HUES48 (cell line): ENCODE results near the gene GALNT9.
"Not testable (repeated sequence)": the region's sequence is repeated elsewhere in the genome, so short reads cannot be mapped to it uniquely, and the experiment has no call there.

ENCODE experiments used
- H3K27ac ChIP-seq: one replicate; pipeline ENCODE4 v1.7.0; 2013; ENCODE audit warnings: low read depth, low read length, inconsistent platforms
- H3K27me3 ChIP-seq: 2 replicates; pipeline ENCODE4 v1.6.1; 2013; ENCODE audit warnings: mild to moderate bottlenecking, low read length; ENCODE audit not compliant: control insufficient read depth, insufficient read depth
- H3K36me3 ChIP-seq: 2 replicates; pipeline ENCODE4 v1.6.1; 2013; ENCODE audit warnings: low read length; ENCODE audit not compliant: control insufficient read depth, insufficient read depth
- H3K4me1 ChIP-seq: 2 replicates; pipeline ENCODE4 v1.6.1; 2013; ENCODE audit warnings: mild to moderate bottlenecking, low read length; ENCODE audit not compliant: control insufficient read depth, insufficient read depth
- H3K4me3 ChIP-seq: 2 replicates; pipeline ENCODE4 v1.5.1; 2013; ENCODE audit warnings: mild to moderate bottlenecking, low read depth, low read length
- H3K9ac ChIP-seq: 2 replicates; pipeline ENCODE4 v1.6.1; 2013; ENCODE audit warnings: mild to moderate bottlenecking, low read depth, low read length, moderate library complexity
- H3K9me3 ChIP-seq: 2 replicates; pipeline ENCODE4 v1.6.1; 2013; ENCODE audit warnings: low read length; ENCODE audit not compliant: control insufficient read depth, insufficient read depth

Gene GALNT9

DNA sequence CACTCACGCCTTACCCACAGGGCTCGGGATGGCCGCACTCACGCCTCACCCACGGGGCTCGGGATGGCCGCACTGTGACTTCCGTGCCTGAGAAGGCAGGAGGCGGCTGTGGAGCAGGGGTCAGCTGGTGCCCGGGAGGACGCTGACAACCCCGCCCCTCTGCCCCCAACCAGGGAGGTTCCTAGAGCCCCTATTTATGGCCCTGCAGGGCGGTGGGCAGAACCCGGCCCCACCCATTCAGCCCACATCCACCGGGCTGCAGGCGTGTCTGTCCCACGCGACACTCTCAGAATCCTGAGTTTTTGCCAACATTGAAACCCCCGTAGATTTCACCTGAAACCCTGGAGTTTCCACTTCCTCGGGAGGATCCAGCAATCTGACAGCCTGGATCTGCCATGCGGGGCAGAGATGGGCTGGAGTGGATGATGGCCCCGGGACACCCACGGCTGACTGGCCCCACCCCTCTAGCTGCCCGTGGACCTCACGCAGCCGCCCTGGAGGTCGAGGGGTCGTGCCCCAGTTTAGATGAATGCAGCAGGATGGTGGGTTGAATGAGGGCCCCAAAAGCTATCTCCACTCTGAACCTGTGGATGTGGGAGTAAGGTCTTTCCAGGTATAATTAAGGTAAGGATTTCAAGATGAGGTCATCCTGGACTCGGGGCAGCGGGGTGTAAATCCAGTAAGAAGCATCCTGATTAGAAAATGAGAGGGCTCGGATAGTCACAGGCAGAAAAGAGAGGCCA, 20.4 kb downstream of the GALNT9 start:
- no peaks in the 10 kb centered on the region for H3K27me3 ChIP-seq
- no peaks in the 10 kb centered on the region for H3K4me1 ChIP-seq
- H3K27ac ChIP-seq: no peak overlapping the region
- H3K9me3 ChIP-seq: no peaks in the 10 kb centered on the region
- H3K36me3 ChIP-seq: no peaks in the 10 kb centered on the region
- no peak overlapping the region for H3K4me3 ChIP-seq
- H3K9ac ChIP-seq: no peak overlapping the region

DNA sequence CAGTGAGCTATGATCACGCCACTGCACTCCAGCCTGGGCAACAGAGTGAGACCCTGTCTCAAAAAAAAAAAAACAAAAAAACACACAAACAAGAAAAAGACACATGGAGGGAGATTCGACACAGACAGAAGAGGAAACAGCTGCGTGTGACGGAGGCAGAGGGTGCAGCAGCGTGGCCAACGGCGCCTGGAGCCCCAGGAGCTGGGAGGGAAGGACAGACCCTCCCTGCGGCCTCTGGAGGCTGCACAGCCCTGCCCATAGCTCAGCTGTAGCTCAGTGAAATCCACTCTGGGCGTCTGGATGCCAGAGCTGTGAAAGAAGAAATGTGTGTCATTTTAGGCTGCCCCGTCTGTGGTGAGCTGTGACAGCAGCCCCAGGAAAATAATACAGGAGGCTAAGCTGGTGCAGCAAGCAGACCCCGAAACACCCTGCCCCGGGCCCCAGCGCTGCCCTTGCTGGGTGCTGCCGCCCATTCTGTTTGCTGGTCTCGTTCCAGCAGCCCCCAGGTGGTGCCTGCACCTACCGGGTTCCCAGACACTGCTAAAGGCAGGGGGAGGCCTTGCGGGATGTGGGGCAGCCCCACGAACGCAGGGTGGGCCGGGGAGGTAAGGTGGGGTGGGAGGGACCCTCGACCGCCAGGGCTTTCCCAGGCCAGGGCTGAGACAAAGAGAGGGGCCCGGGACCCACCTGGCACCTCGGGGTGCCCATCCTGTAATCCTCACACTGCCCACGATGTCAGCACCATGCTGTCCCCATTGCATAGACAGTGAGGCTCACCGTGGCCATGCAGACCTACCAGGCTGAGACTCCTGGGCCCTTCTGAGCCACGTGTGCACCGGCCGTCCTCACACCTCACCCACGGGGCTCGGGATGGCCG, 21.2 kb downstream of the GALNT9 start:
- no peaks in the 10 kb centered on the region for H3K4me1 ChIP-seq
- H3K4me3 ChIP-seq: no peak overlapping the region
- H3K27me3 ChIP-seq: no peaks in the 10 kb centered on the region
- H3K9me3 ChIP-seq: no peaks in the 10 kb centered on the region
- H3K36me3 ChIP-seq: no peaks in the 10 kb centered on the region
- H3K9ac ChIP-seq: no peak overlapping the region
- H3K27ac ChIP-seq: no peak overlapping the region

DNA sequence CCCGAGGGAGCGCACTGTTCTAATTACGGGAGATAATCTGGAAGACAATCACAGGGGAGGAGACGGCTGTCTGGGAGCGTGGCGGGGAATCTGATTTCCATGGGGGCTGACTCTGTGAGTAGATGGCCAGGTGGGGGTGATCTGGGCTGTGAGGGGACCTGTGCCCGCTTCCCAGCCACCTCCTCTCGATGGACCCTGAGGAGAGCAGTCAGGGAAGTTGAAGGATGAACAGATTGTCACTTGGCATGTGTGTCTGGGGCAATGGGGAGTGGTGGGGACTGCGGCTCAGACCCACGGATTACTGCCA, 22.6 kb downstream of the GALNT9 start:
- Histone ChIP-seq H3K27ac (no peak overlapping the region), H3K4me3 (no peak overlapping the region), H3K4me1 (no peaks in the 10 kb centered on the region), H3K27me3 (peaks cover 6% of the 10 kb centered on the region; the same call in 1 of the 2 replicates), H3K9me3 (no peaks in the 10 kb centered on the region), H3K9ac (no peak overlapping the region), H3K36me3 (no peaks in the 10 kb centered on the region)

DNA sequence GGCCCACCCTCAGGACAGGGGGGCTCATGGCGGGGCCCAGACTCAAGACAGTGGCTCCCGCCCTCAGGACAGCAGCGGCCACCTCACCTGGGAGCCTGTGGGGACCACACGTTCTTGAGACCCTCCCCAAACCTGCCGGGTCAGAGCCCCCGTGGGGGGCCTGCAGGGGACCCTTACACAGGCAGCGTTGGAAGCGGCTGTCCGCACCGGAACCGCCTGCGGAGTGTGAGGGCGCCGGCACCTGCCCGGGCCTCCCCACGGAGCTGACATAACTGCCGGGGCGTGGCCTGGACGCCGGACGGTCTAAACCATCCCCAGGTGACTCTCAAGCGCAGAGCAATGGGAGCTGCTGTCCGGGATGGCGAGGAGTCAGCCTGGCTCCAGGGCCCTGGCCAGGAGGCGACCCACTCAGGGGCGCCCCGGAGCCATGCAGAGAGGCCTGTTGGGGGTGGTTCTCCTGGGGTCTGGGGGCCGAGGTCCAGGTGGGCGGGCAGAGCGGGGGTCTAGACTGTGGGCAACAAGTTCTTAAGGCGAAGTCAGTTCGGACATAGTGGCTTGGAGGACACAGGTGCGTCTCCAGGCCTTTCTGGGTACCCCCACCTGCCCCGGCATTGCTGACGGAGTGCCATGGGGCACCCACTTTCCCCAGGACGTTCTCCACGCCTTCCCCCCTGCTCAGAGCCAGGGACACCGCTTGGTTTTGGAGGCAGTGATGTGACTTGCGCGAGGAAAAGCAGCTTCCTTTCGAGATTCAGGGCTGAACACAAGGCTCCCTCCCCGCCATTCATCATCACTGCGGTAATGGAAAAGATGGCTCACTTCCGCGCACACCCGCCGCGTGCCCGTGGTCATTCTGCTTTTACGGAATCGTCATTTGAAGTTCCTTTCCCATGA, 23.2 kb downstream of the GALNT9 start:
- H3K4me1 ChIP-seq: no peaks in the 10 kb centered on the region
- no peaks in the 10 kb centered on the region for H3K9me3 ChIP-seq
- no peak overlapping the region for H3K27ac ChIP-seq
- H3K36me3 ChIP-seq: no peaks in the 10 kb centered on the region
- H3K4me3 ChIP-seq: no peak overlapping the region
- peaks cover 11% of the 10 kb centered on the region; the same call in 1 of the 2 replicates for H3K27me3 ChIP-seq
- H3K9ac ChIP-seq: no peak overlapping the region

DNA sequence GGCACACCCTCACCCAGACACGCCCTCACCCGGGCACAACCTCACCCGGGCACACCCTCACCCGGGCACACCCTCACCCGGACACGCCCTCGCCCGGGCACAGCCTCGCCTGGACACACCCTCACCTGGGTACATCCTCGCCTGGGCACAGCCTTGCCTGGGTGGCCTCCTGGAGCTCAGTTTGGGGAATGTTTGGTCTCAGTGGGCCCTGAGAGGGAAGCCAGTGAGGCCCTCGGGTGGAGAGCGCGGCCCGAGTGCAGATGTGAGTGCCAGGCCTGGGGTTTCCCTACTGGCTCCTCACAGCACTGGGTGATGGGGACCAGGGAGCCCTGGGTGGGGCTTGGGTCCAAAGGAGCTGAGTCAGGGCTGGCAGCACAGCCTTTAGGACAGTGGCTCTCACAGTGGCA, 23.8 kb downstream of the GALNT9 start:
- Histone ChIP-seq H3K27ac (no peak overlapping the region), H3K27me3 (peaks cover 15% of the 10 kb centered on the region), H3K9ac (no peak overlapping the region), H3K4me3 (no peak overlapping the region), H3K4me1 (no peaks in the 10 kb centered on the region), H3K36me3 (no peaks in the 10 kb centered on the region), H3K9me3 (no peaks in the 10 kb centered on the region)

DNA sequence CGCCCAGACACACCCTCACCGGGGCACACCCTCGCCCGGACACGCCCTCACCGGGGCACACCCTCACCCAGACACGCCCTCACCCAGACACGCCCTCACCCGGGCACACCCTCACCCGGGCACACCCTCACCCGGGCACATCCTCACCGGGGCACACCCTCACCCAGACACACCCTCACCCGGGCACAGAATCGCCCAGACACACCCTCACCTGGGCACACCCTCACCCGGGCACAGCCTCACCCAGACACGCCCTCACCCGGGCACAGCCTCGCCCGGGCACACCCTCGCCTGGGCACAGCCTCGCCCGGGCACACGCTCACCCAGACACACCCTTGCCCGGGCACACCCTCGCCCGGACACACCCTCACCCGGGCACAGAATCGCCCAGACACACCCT, 24.5 kb downstream of the GALNT9 start:
- H3K4me3 ChIP-seq, H3K9ac ChIP-seq, H3K9me3 ChIP-seq, H3K27ac ChIP-seq, H3K4me1 ChIP-seq, H3K36me3 ChIP-seq: not testable (repeated sequence)
- H3K27me3 ChIP-seq: peaks cover 15% of the 10 kb centered on the region

DNA sequence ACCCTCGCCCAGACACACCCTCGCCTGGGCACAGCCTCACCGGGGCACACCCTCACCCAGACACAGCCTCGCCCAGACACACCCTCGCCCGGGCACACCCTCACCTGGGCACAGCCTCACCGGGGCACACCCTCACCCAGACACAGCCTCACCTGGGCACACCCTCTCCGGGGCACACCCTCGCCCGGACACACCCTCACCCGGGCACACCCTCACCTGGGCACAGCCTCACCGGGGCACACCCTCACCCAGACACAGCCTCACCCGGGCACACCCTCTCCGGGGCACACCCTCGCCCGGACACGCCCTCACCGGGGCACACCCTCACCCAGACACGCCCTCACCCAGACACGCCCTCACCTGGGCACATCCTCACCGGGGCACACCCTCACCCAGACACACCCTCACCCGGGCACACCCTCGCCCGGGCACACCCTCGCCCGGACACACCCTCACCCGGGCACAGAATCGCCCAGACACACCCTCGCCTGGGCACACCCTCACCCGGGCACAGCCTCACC, 25.5 kb downstream of the GALNT9 start:
- H3K36me3 ChIP-seq, H3K4me3 ChIP-seq, H3K9ac ChIP-seq, H3K9me3 ChIP-seq, H3K4me1 ChIP-seq, H3K27ac ChIP-seq: not testable (repeated sequence)
- H3K27me3 ChIP-seq: peaks cover 15% of the 10 kb centered on the region

DNA sequence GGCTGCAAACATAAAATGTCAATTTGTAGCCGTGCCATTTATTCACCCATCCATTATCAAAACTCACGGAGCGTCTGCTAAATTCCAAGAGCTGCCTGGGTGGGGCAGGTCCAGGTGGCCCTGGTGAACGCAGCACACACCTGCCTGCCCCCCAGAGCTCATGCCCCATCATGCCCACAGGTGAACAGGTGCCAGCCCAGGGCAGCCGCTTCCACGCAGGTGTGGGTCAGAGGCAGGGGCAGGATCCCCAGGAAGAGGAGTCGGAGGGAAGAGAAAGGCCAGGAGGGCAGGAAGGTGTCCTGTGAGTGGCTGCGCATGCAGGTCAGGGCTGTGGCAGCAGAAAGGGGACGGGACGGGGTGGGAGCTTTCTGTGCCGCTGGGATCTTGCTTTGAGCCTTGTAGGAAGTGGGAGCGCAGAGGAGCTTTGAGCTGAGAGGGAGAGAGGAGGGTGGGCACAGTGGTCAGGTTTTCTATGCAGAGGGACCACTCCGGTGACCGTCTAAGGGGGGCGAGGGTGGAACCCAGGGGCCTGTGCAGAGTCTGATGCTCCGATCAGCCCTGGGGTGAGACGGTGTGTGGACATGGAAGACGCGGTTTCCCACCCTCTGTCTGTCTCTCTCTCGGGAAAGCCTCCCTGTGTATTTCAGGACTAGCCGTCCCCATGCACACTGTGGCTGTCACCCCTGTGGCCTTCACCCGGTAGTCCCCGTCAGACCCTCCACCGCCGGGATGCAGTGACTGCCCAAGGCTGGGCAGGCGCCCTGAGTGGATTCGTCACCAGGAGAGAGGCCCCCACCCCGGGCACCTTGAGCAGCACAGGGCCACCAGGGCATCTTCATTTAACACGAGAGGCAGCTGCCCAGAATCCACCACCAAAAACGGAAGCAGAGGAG, 26.7 kb downstream of the GALNT9 start:
- Histone ChIP-seq H3K27me3 (peaks cover 17% of the 10 kb centered on the region), H3K4me3 (no peak overlapping the region), H3K4me1 (no peaks in the 10 kb centered on the region), H3K9ac (no peak overlapping the region), H3K36me3 (no peaks in the 10 kb centered on the region), H3K27ac (no peak overlapping the region), H3K9me3 (no peaks in the 10 kb centered on the region)

DNA sequence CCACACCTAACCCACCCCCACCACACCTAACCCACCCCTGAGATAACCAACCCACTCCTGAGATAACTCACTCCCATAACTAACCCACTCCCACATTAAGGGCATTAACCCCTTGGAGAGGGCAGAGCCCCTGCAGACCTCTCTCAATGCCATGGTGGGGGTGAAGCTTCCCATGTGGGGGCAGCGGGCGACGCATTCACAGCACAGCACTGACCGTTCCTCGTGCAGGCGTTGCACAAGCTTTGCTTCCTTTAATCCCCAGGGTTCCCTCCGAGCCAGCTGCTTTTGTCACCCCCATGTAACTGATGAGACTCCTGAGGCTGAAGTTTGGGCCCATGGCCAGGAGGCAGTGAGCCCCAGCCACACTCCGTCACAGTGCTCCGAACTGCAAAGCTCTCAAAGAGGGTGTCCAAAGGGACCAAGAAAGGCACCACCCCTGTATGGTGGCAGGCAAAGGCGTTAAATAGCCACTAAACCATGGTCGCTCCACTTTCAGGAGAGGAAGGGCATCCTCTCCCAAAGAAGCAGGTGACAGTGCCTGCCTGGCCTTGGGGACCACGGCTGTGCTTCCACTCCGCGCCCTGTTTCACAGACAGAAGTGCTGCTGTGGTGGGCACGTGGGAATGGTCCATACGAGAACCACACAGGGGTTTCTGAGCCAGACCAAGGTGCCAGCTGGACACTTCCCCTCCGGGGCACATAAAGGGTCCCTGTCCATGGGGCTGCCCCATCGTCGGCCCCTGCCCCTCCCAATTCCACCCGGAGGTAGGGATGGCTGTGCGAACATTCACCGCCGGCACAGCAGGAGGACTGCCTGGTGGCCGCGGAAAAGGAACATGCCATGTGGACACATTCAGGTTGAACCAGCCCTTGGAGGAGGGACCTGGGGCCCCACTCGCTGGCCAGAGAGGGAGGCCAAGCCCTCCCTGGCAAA, 28.3 kb downstream of the GALNT9 start:
- H3K27me3 ChIP-seq: peaks cover 33% of the 10 kb centered on the region
- no peak overlapping the region for H3K4me3 ChIP-seq
- no peak overlapping the region for H3K9ac ChIP-seq
- H3K4me1 ChIP-seq: no peaks in the 10 kb centered on the region
- no peaks in the 10 kb centered on the region for H3K9me3 ChIP-seq
- H3K36me3 ChIP-seq: no peaks in the 10 kb centered on the region
- H3K27ac ChIP-seq: no peak overlapping the region
